ENCODE data around the gene DAAM2.

Gene DAAM2

DNA sequence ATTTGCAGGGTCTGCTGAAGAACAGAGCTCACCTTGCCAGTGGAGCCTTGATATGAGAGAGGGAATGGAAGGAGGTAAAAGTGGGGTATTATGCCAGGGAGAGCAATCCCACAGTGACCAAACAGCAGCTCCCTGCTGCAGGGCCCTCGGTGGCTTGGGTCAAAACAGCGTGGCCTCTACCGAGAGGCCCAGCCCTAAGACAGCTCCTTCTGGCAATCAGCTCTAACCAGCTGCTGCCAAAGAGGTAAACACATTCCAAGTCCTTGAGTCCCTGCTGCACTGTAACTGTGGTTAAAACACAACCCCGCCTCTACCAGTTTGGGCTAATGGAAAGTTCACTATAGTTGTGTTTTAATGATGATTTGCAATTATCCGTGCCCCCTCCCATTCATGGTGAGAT lies 1.4 kb upstream of the DAAM2 start:
- no peak for DNase-seq

DNA sequence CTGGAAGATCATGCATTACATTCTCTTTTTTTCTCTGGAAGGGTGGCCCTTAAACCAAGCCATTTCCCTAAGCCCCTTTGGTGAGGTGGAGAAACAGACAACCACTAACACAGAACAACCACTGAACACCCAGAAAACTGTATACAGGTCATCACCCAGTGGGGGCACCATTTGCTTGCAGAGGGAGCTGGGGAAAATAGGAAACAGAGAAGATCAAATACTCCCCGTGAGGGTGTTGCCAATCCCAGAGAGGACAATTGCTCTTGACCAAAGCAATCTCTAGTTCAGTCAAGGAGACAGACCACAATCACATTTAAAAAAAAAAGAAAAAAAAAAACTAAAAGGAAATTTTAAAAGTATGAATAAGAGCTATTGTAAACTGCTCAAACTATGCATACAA lies 865 bp upstream of the DAAM2 start:
- no peak for DNase-seq

DNA sequence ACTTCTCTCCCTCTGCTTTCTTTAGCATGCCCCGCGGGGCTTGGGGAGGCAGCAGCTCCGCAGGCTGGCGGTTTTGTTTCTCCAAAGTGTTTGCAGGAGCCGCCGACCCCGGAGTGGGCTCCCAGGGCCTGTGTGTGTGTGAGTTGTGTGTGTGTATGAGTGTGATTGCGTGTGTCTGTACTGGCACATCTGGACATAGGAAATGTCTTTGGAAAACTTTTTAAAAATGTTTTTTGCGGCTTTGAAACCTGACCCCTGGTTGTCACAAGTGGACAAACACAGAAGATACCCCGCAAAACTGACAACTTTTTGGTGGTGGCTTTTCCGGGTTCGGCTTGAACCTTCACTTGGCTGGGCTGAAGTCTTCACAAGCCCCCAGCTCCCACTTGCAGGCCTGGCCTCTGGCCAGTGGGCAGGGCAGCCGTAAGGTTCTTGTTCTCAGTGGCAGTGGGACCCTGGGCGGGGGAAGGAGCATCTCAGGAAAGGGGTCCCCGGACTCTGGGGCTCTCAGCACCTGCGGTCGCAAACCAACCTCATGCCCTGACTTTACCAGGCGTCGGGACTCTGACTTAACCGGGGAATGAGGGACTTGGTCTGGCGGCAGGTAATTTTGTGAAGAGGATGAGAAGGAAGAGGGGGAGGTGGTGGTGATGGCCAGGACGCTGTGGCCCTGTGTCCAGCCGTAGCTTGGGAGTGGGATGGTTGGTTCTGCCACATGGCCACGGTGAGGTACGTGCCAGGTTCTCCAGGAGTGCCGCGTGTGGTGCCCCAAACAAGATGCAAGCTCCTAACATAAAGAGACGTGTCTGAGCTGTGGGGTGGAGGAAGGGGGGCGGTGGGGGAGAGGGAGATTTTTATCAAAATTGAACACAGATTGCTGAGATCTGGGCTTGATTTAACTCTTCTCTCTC lies 619 bp downstream of the DAAM2 start:
- no peak for DNase-seq

DNA sequence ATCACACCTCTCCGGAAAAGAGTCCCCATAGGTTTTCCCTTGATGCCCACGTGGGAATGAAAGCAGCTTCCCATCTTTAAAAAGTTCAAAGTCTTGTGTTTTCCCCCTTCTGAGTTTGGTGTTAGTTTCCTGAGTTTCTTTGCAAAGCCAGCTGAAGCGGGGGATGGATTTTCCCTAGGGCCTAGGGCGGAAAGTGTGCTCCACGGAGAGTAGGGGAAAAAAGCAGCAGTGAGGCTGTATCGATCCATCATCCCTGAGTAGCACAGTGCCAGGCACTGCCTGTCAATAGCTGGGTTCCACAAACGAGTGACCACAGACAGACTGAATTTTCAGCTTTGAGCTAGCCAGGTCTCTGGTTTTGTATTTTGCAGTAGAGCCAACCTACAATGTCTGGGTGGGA lies 1.3 kb downstream of the DAAM2 start:
- no peak for DNase-seq

DNA sequence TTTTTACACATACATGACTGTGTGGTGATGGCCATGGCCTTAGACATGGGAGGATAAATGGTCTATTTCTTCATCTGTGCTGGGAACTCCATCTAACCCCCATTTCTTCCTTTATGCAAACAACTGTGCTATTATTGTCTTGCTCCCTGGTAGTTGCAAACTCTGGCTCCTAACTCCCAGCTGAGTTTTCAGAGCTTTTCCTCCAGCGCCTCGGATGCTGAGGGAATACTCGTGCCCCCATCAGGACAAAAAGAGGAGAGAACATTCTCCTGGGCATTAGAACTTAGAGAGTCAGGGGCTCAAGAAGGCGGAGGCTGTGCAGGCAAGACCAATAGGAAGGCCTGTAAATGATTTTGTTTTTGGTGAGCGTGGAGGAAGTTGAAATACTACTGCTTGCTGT lies 2.1 kb downstream of the DAAM2 start:
- DNase-seq: no peak

GRCh38 chr6:39797751-39798150 lies 5.6 kb downstream of the DAAM2 start:
- DNase-seq: no peak

- no peak for DNase-seq
Observed at GRCh38 chr6:39800034-39801032, 8.2 kb downstream of the DAAM2 start.

GRCh38 chr6:39801456-39802251 lies 9.5 kb downstream of the DAAM2 start:
- DNase-seq: no peak

DNA sequence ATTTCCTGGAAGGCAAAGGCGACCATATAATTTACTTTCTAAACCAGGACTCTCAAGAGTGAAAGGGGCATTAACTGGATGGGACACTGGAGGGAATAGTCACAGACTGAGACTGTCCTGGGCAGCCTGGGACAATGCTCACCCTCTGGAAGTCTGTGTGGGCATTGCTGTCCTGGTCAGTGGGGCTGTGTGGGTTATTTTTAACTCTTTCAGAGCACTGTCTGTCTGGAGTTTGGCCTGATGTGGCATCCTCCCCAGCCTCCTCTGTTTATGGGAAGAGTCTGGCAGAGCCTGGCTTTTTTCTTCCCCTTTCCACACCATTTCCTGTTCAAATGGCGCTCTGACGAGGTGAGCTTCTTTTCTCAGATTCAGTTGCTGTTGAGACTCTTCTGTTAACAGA lies 11.7 kb downstream of the DAAM2 start:
- no peak for DNase-seq

DNA sequence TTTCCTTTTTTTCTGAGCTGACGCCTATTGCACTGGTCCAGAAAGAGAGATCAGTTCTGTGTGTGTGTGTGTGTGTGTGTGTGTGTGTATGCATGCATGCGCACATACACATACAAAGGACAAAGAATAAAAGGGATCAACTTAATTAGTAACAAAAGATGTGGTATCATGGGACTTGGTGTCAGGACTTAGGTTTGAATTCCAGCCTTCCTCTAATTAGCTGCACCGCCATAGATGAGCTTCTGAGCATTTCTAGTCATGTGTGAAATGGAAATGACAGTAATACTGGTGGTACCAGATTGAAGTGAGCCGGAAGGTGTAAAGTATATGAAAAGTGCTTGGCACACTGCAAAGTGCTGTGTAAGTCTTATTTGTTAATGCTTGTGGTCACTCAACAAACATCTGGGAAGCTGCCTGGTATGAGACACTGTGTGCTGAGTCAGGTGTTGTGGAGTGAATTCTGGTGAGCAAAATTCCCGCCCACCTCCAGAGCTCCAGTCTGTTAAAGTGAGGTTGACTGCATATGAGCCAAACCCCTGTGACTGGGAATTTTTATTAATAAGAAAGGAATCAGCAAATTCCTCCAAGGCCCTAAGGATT lies 12.4 kb downstream of the DAAM2 start:
- DNase-seq: no peak

DNA sequence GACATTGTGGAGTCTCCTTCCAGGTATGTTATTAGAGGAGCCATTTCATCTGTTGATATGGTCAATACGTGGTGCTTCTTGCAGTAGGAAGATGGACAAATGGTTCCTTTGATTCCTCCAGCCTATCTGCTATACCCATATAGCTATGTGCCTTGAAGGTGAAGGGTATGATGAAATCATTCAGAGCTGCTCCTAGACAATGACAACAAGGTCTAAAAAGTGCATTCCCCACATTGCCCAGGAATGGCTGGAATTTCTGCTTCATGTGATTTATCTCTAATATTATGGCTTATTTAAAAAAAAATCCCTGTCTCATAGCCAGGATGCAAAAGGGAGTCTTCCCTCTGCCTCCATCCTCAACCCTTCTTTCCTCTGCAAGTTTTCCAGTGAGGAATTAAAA lies 14.1 kb downstream of the DAAM2 start:
- no peak for DNase-seq

GRCh38 chr6:39808346-39808745 lies 16.2 kb downstream of the DAAM2 start:
- DNase-seq: no peak

GRCh38 chr6:39808964-39809363 lies 16.8 kb downstream of the DAAM2 start:
- no peak for DNase-seq

DNA sequence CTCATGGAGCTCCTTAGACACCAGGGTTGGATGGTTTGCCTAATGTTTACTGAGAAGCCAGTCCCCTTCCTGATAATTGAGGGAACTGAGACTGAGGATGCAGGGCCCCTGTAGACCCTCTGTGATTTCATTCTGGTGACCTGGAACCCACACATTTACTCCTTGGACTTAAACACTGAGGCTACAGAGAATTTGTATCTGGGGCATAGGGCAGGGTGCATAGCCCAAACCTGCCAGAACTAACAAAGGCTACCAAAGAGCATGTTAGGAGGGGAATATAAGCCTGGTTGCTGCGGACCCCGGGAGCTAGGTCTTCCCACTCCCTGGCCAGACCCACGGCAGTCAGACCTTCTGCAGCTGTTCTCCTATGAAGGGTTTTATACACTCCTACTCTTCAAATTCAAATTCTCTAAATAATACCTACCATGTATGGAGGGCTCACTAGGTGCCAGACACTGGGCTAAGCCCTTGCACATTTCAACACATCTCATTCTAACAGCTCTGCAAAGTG lies 19.7 kb downstream of the DAAM2 start:
- DNase-seq: no peak

GRCh38 chr6:39812496-39812852 lies 20.3 kb downstream of the DAAM2 start:
- DNase-seq: no peak

GRCh38 chr6:39812853-39813533 lies 20.8 kb downstream of the DAAM2 start:
- DNase-seq: no peak

GRCh38 chr6:39814236-39814635 lies 22.1 kb downstream of the DAAM2 start:
- DNase-seq: no peak

GRCh38 chr6:39815356-39815755 lies 23.2 kb downstream of the DAAM2 start:
- DNase-seq: no peak

DNA sequence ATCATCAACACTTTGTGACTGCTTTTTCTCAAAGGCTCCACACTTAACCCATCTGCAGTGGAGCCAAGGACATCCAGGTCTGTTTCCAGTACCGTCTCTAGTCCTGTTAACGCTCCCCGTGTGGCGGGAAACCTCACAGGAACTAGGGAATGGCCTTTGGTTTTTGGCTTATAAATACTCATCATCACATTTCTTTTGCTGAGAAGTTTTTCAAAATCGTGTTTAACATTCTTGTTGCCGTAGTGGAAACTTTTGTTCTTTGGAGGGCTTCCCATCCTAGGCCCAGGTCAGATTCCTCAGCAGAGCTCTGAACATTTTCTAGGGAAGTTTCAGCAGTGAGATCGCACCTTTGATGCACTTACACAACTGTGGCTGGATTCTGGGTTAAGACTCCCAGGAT lies 24.6 kb downstream of the DAAM2 start:
- no peak for DNase-seq

DNA sequence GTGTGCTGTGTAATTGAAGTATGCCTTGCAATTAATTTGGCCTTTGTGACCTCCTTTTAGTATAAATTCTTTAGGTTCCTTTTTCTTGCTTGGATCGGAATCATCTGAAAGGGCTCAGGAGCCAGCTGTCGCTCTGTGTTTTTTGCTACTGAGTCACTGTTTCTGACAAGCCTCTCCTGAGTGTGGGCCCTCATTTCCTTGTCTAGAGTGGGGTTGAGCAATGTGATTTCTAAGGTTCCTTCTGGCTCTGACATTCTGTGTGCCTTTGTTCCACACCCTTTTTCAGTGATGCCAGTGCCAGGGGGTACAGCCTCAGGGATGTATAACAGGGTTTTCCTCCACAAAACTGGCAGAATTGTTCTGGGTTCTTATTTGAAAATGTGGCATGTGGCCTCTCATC lies 26.5 kb downstream of the DAAM2 start:
- DNase-seq: no peak

- DNase-seq: no peak
Observed at GRCh38 chr6:39819228-39819627, 27.1 kb downstream of the DAAM2 start.

GRCh38 chr6:39819676-39820075 lies 27.5 kb downstream of the DAAM2 start:
- no peak for DNase-seq
